Neural cell (in vitro differentiated cells): Measurements from ENCODE around the gene DUSP2.

Experiments
- EP300 ChIP-seq: fragments of 450-650 bp; conservative IDR thresholded peaks from 2 replicates; pipeline ENCODE4 v1.6.1; 2014; ENCODE audit warnings: antibody characterized with exemption, mild to moderate bottlenecking, moderate library complexity; ENCODE audit not compliant: poor library complexity, severe bottlenecking
- EZH2 ChIP-seq: fragments of 200-600, 300-800 bp; shearing (Covaris generic), sonication (generic); IDR thresholded peaks from 2 replicates; pipeline ENCODE4 v1.6.1; 2014; ENCODE audit warnings: antibody characterized with exemption, low read length, borderline replicate concordance, mild to moderate bottlenecking; ENCODE audit not compliant: insufficient read depth, poor library complexity, severe bottlenecking
- POLR2AphosphoS5 ChIP-seq: IDR thresholded peaks from 2 replicates; pipeline ENCODE4 v1.6.1; 2012
- RAD21 ChIP-seq: fragments of 450-650 bp; conservative IDR thresholded peaks from 2 replicates; pipeline ENCODE4 v1.6.1; 2014; ENCODE audit warnings: antibody characterized with exemption, mild to moderate bottlenecking, moderate library complexity
- TF ChIP-seq, protein P1 (sequence below): fragments of 450-650 bp; IDR thresholded peaks from 2 replicates; pipeline ENCODE4 v1.5.1; 2014; ENCODE audit warnings: antibody characterized with exemption, mild to moderate bottlenecking, moderate library complexity; ENCODE audit not compliant: poor library complexity, severe bottlenecking
- TF ChIP-seq, protein P2 (sequence below): IDR thresholded peaks from 2 replicates; pipeline ENCODE4 v1.6.1; 2012; ENCODE audit warnings: borderline replicate concordance

GRCh38 chr2:96116424-96116878 lies 28.8 kb downstream of the DUSP2 start, which contains the start of gene ADRA2B:
- TF ChIP-seq, protein P1, sequence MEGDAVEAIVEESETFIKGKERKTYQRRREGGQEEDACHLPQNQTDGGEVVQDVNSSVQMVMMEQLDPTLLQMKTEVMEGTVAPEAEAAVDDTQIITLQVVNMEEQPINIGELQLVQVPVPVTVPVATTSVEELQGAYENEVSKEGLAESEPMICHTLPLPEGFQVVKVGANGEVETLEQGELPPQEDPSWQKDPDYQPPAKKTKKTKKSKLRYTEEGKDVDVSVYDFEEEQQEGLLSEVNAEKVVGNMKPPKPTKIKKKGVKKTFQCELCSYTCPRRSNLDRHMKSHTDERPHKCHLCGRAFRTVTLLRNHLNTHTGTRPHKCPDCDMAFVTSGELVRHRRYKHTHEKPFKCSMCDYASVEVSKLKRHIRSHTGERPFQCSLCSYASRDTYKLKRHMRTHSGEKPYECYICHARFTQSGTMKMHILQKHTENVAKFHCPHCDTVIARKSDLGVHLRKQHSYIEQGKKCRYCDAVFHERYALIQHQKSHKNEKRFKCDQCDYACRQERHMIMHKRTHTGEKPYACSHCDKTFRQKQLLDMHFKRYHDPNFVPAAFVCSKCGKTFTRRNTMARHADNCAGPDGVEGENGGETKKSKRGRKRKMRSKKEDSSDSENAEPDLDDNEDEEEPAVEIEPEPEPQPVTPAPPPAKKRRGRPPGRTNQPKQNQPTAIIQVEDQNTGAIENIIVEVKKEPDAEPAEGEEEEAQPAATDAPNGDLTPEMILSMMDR = no peak
- TF ChIP-seq EZH2 = no peak
- TF ChIP-seq, protein P2, sequence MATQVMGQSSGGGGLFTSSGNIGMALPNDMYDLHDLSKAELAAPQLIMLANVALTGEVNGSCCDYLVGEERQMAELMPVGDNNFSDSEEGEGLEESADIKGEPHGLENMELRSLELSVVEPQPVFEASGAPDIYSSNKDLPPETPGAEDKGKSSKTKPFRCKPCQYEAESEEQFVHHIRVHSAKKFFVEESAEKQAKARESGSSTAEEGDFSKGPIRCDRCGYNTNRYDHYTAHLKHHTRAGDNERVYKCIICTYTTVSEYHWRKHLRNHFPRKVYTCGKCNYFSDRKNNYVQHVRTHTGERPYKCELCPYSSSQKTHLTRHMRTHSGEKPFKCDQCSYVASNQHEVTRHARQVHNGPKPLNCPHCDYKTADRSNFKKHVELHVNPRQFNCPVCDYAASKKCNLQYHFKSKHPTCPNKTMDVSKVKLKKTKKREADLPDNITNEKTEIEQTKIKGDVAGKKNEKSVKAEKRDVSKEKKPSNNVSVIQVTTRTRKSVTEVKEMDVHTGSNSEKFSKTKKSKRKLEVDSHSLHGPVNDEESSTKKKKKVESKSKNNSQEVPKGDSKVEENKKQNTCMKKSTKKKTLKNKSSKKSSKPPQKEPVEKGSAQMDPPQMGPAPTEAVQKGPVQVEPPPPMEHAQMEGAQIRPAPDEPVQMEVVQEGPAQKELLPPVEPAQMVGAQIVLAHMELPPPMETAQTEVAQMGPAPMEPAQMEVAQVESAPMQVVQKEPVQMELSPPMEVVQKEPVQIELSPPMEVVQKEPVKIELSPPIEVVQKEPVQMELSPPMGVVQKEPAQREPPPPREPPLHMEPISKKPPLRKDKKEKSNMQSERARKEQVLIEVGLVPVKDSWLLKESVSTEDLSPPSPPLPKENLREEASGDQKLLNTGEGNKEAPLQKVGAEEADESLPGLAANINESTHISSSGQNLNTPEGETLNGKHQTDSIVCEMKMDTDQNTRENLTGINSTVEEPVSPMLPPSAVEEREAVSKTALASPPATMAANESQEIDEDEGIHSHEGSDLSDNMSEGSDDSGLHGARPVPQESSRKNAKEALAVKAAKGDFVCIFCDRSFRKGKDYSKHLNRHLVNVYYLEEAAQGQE = no peak
- no peak for TF ChIP-seq RAD21
- TF ChIP-seq EP300 = no peak
- no peak for TF ChIP-seq POLR2AphosphoS5
